Measurements from ENCODE around the gene TFPI. TPM values are rescaled to one million over a fixed set of nuclear protein-coding genes. Genes with fewer than 3 reads are reported as not detected.

The TFPI gene
- total RNA-seq, 4 donors from 2014 or later: 68.9 to 219 (median 108) TPM

DNA sequence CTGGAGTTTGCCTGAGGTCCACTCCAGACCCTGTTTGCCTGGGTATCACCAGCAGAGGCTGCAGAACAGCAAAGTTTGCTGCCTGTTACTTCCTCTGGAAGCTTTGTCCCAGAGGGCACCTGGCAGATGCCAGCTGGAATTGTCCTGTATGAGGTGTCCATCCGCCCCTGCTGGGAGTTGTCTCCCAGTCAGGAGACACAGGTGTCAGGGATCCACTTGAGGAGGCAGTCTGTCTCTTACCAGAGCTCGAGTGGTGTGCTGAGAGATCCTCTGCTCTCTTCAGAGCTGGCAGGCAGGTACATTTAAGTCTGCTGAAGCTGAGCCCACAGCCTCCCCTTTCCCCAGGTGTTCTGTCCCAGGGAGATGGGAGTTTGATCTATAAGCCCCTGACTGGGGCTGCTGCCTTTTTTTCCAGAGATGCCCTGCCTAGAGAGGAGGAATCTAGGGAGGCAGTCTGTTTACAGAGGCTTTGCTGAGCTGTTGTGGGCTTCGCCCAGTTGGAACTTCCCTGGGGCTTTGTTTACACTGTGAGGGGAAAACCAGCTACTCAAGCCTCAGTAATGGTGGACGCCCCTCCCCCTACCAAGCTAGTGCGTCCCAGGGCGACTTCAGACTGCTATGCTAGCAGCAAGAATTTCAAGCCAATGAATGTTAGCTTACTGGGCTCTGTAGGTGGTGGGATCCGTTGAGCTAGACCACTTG, 34.7 kb downstream of the TFPI start:
- TF ChIP-seq, protein P1, sequence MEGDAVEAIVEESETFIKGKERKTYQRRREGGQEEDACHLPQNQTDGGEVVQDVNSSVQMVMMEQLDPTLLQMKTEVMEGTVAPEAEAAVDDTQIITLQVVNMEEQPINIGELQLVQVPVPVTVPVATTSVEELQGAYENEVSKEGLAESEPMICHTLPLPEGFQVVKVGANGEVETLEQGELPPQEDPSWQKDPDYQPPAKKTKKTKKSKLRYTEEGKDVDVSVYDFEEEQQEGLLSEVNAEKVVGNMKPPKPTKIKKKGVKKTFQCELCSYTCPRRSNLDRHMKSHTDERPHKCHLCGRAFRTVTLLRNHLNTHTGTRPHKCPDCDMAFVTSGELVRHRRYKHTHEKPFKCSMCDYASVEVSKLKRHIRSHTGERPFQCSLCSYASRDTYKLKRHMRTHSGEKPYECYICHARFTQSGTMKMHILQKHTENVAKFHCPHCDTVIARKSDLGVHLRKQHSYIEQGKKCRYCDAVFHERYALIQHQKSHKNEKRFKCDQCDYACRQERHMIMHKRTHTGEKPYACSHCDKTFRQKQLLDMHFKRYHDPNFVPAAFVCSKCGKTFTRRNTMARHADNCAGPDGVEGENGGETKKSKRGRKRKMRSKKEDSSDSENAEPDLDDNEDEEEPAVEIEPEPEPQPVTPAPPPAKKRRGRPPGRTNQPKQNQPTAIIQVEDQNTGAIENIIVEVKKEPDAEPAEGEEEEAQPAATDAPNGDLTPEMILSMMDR (IDR thresholded peaks at IDR 0.05; ENCODE audit: low read depth): no peak

DNA sequence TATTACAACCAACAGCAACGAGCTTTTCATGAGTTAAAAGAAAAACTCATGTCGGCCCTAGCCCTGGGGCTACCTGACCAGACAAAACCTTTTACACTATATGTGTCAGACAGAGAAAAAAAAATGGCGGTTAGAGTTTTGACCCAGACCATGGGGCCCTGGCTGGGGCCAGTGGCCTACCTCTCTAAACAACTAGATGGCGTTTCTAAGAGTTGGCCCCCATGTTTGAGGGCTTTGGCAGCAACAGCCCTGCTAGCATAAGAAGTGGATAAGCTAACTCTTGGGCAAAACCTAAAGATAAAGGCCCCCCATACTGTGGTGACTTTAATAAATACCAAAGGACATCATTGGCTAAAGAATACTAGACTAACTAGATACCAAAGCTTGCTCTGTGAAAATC, 39.3 kb downstream of the TFPI start:
- TF ChIP-seq, protein P1 (IDR thresholded peaks at IDR 0.05; ENCODE audit: low read depth): no peak

GRCh38 chr2:187511356-187512315, 42.6 kb downstream of the TFPI start:
- TF ChIP-seq, protein P1 (IDR thresholded peaks at IDR 0.05; ENCODE audit: low read depth): no peak

GRCh38 chr2:187509667-187510417, 44.4 kb downstream of the TFPI start:
- TF ChIP-seq, protein P1 (IDR thresholded peaks at IDR 0.05; ENCODE audit: low read depth): no peak

GRCh38 chr2:187506416-187506815, 47.8 kb downstream of the TFPI start:
- TF ChIP-seq, protein P1 (IDR thresholded peaks at IDR 0.05; ENCODE audit: low read depth): no peak

- TF ChIP-seq, protein P1 (IDR thresholded peaks at IDR 0.05; ENCODE audit: low read depth): no peak
Measured at GRCh38 chr2:187505065-187505672, 49.1 kb downstream of the TFPI start.

All from subcutaneous adipose tissue (tissue), 4 donors.